IMR-90 (cell line): ENCODE data around the gene ANXA3. TPM values are rescaled to one million over a fixed set of nuclear protein-coding genes. Genes with fewer than 3 reads are reported as not detected.
A peak's percentile ranks its signal among the peaks of the same experiment; 100 is the strongest.
"Not testable (repeated sequence)": the region's sequence is repeated elsewhere in the genome, so short reads cannot be mapped to it uniquely, and the experiment has no call there.

Experiments used
- ATAC-seq: fragments of 200-7000 bp; cut with Tn5 transposase; 2 replicates; pipeline ENCODE4 v1.9.1; 2020; ENCODE audit warnings: low read depth, mild to moderate bottlenecking, moderate library complexity
- BruUV-seq: library from RNA; stranded (reverse); fragments of 400-500 nt; replicated peaks from 2 replicates; lab custom pipeline; 2021; lab: Mats Ljungman, UMichigan
- CTCF ChIA-PET: fragments of 300-600 bp; formaldehyde crosslinking; extraction: SDS; loops from one replicate; lab custom pipeline; 2021; ENCODE audit warnings: antibody characterized with exemption; lab: Yijun Ruan, JAX
- POLR2A ChIA-PET: fragments of 300-600 bp; sonication (Branson Sonifier 250); formaldehyde crosslinking; loops from one replicate; lab custom pipeline; 2022; ENCODE audit warnings: antibody characterized with exemption; ENCODE audit not compliant: unreplicated experiment; lab: Charles Lee
- DNase-seq: peaks from one replicate; pipeline ENCODE4 v3.0.0; 2013
- H2AFZ ChIP-seq: replicated peaks from 2 replicates; pipeline ENCODE3; 2013; ENCODE audit warnings: low read length, mild to moderate bottlenecking; ENCODE audit not compliant: poor library complexity
- H2AK5ac ChIP-seq: 2 replicates; pipeline ENCODE4 v1.6.1; 2013; ENCODE audit warnings: low read depth, low read length, inconsistent platforms
- H2AK9ac ChIP-seq: replicated peaks from 2 replicates; pipeline ENCODE3; 2013; ENCODE audit warnings: mild to moderate bottlenecking, low read depth, low read length, moderate library complexity; ENCODE audit not compliant: poor library complexity
- H2BK120ac ChIP-seq: 2 replicates; pipeline ENCODE4 v1.6.1; 2013; ENCODE audit warnings: low read depth, low read length, inconsistent platforms
- H2BK15ac ChIP-seq: 3 replicates; pipeline ENCODE4 v1.6.1; 2013; ENCODE audit warnings: low read depth, low read length, inconsistent platforms
- H2BK20ac ChIP-seq: 2 replicates; pipeline ENCODE4 v1.6.1; 2013; ENCODE audit warnings: low read depth, mild to moderate bottlenecking, inconsistent platforms, low read length, moderate library complexity
- H2BK5ac ChIP-seq: 2 replicates; pipeline ENCODE4 v1.6.1; 2013; ENCODE audit warnings: mild to moderate bottlenecking, low read depth, low read length, inconsistent platforms; ENCODE audit not compliant: poor library complexity, severe bottlenecking
- H3K14ac ChIP-seq: replicated peaks from 2 replicates; pipeline ENCODE4 v1.6.1; 2013; ENCODE audit warnings: low read depth, low read length, inconsistent platforms
- H3K18ac ChIP-seq: 2 replicates; pipeline ENCODE4 v1.6.1; 2013; ENCODE audit warnings: low read depth, low read length, control low read depth
- H3K23ac ChIP-seq: 2 replicates; pipeline ENCODE4 v1.6.1; 2013; ENCODE audit warnings: low read depth, low read length, inconsistent platforms
- H3K27ac ChIP-seq: 2 replicates; pipeline ENCODE4 v1.5.1; 2013; ENCODE audit warnings: mild to moderate bottlenecking, control low read depth, low read length; ENCODE audit not compliant: insufficient read depth
- H3K27me3 ChIP-seq: 2 replicates; pipeline ENCODE4 v1.6.1; 2013; ENCODE audit warnings: low read length; ENCODE audit not compliant: control insufficient read depth, insufficient read depth
- H3K36me3 ChIP-seq: 2 replicates; pipeline ENCODE4 v1.6.1; 2013; ENCODE audit warnings: low read length, mixed read lengths; ENCODE audit not compliant: control insufficient read depth, insufficient read depth
- H3K4ac ChIP-seq: 2 replicates; pipeline ENCODE4 v1.6.1; 2013; ENCODE audit warnings: low read depth, low read length, inconsistent platforms
- H3K4me1 ChIP-seq: 2 replicates; pipeline ENCODE4 v1.6.1; 2013; ENCODE audit warnings: low read length, mixed read lengths; ENCODE audit not compliant: control insufficient read depth, insufficient read depth
- H3K4me2 ChIP-seq: 2 replicates; pipeline ENCODE4 v1.6.1; 2013; ENCODE audit warnings: low read depth, mild to moderate bottlenecking, control low read depth, low read length, moderate library complexity
- H3K4me3 ChIP-seq: 2 replicates; pipeline ENCODE4 v1.5.1; 2013; ENCODE audit warnings: low read depth, mild to moderate bottlenecking, control low read depth, low read length, moderate library complexity; ENCODE audit not compliant: insufficient read depth
- H3K56ac ChIP-seq: 2 replicates; pipeline ENCODE4 v1.6.1; 2013; ENCODE audit warnings: low read length, inconsistent platforms; ENCODE audit not compliant: insufficient read depth; ENCODE audit errors: extremely low read depth
- H3K79me1 ChIP-seq, 2 experiments: 2 replicates each; pipeline ENCODE4 v1.6.1; 2013; ENCODE audit warnings: low read length in 2 of 2, inconsistent platforms in 1 of 2, low read depth in 1 of 2
- H3K9ac ChIP-seq: 2 replicates; pipeline ENCODE4 v1.6.1; 2013; ENCODE audit warnings: low read depth, low read length, control low read depth
- H3K9me1 ChIP-seq: 2 replicates; pipeline ENCODE4 v1.6.1; 2013; ENCODE audit warnings: low read length, inconsistent platforms; ENCODE audit not compliant: insufficient read depth
- H3K9me3 ChIP-seq: 2 replicates; pipeline ENCODE4 v1.6.1; 2013; ENCODE audit warnings: low read length; ENCODE audit not compliant: control insufficient read depth, insufficient read depth
- H4K20me1 ChIP-seq: 2 replicates; pipeline ENCODE4 v1.6.1; 2013; ENCODE audit warnings: low read length, inconsistent platforms; ENCODE audit not compliant: insufficient read depth
- H4K5ac ChIP-seq: 2 replicates; pipeline ENCODE4 v1.6.1; 2013; ENCODE audit warnings: mild to moderate bottlenecking, low read depth, low read length, control low read depth
- H4K8ac ChIP-seq, 2 experiments: 2 replicates each; pipeline ENCODE4 v1.6.1; 2013; ENCODE audit warnings: low read depth in 2 of 2, low read length in 2 of 2, control low read depth in 1 of 2, inconsistent platforms in 1 of 2
- H4K91ac ChIP-seq: 2 replicates; pipeline ENCODE4 v1.6.1; 2013; ENCODE audit warnings: low read depth, low read length, inconsistent platforms; ENCODE audit not compliant: insufficient read depth
- FOS ChIP-seq: fragments of 150-350 bp; IDR thresholded peaks from 2 replicates; pipeline ENCODE4 v1.6.1; 2016; ENCODE audit warnings: low read depth, low read length
- MXI1 ChIP-seq: IDR thresholded peaks from 2 replicates; pipeline ENCODE4 v1.6.1; 2012; ENCODE audit warnings: low read depth, mild to moderate bottlenecking, low read length, moderate library complexity, borderline replicate concordance
- POLR2A ChIP-seq: IDR thresholded peaks from 2 replicates; pipeline ENCODE4 v1.6.1; 2012; ENCODE audit warnings: mild to moderate bottlenecking, low read depth, low read length
- WGBS, 2 experiments: methylation state at CpG; one replicate each; pipeline versions ENCODE4 v1.1.5 to v1.1.7; 2013; ENCODE audit warnings: missing lambda C conversion rate in 2 of 2; ENCODE audit not compliant: insufficient read length in 1 of 2; ENCODE audit errors: extremely low coverage in 2 of 2; 5-methylcytosine and 5-hydroxymethylcytosine counted together
- dilution Hi-C: fragments of 300-500 bp; cut with HindIII; formaldehyde crosslinking; loops from one replicate; pipeline ENCODE4 v1.14.3; 2018; ENCODE audit warnings: low sequenced_read_pairs; ENCODE audit not compliant: unreplicated experiment
- in situ Hi-C: fragments of 300-500 bp; cut with MboI; formaldehyde crosslinking; loops from 3 replicates; pipeline ENCODE4 v1.14.3; 2019; ENCODE audit warnings: low sequenced_read_pairs, inconsistent platforms, mixed read lengths
- intact Hi-C: fragments of 100-400 bp; cut with micrococcal nuclease; formaldehyde crosslinking; loops from 2 replicates; pipeline ENCODE4 v1.10.0; 2022
- polyA plus RNA-seq, 3 experiments: library from polyadenylated mRNA; depleted of rRNA; stranded (reverse); fragments of >200 nt; gene quantifications; 2 replicates each; pipeline ENCODE4 v1.2.3, GENCODE V29; 2012; ENCODE audit warnings: low replicate concordance in 1 of 3
- total RNA-seq: library from RNA; depleted of rRNA; stranded (reverse); fragments of >200 nt; gene quantifications from 2 replicates; pipeline ENCODE4 v1.2.3, GENCODE V29; 2012

ANXA3 gene
- total and polyA plus RNA-seq, 2 of the 4 experiments (the other 2 are of a cell fraction), result 4.2 to 5.0 TPM

DNA sequence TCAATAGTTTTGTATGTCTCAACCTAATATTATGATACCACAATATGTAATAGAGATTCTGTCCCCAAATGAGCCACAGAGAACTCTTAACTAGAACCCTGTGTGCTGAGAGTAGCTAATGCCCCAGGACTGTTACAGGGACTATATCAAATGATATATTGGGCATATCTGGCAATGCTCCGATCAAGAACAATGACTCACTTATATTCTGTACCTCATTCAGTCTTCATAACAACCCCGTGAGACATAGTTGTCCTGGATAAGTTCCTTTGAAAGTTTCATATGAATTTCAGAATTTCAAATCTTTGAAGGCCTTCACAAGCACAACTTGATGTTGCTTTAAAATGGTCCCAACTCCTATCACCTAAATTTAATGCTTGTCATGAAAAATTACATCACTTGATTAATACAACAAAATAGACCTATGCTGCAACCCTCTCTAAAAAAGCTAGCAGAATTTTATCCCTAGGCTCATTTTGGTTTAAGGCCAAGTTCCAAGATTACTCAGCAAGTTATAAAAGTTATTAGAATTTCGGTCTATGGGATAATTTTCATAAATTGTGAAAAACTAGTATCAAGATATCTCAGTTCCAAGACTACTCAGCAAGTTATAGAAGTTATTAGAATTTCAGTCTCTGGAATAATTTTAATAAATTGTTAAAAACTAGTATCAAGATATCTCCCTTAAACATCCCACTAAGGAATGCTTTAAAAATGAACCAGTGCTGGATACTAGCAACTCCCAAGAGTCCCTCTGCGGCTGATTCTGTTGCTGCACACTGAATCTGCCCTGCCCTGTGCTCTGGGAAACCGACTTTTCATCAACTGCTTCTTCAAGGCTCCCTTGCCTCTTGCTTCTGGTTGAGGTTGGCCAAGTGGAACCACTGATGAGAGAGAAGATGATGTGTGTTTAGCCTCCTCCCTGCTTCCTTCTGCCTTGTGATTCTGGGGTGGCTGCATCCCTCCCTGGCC, 6.0 kb upstream of the ANXA3 start:
- Histone ChIP-seq H2AK9ac (no peak overlapping the region), H2BK5ac (no peak overlapping the region), H3K4me3 (no peak overlapping the region), H3K27me3 (no peaks in the 10 kb centered on the region), H2AFZ (peak overlapping the region; percentile 50), H3K23ac (no peak overlapping the region), H4K91ac (peak overlapping the region; percentile 23; the same call in 1 of the 2 replicates), H4K5ac (no peak overlapping the region), H3K14ac (peak overlapping the region; percentile 42; the same call in 1 of the 2 replicates), H2BK15ac (peak overlapping the region; percentile 39; the same call in 1 of the 3 replicates), H4K20me1 (no peaks in the 10 kb centered on the region), H3K9me1 (no peaks in the 10 kb centered on the region), H2BK120ac (peak overlapping the region; percentile 57), H3K56ac (no peak overlapping the region), H3K79me1 (no peaks in the 10 kb centered on the region), H3K18ac (no peak overlapping the region; the same call in 1 of the 2 replicates), H3K4me1 (peaks cover 5% of the 10 kb centered on the region; the same call in 1 of the 2 replicates), H3K27ac (no peak overlapping the region), H2AK5ac (peak overlapping the region; percentile 70), H3K4me2 (no peak overlapping the region), H2BK20ac (peak overlapping the region; percentile 3; the same call in 1 of the 2 replicates), H3K36me3 (no peaks in the 10 kb centered on the region), H3K4ac (peak overlapping the region; percentile 61), H3K9me3 (no peaks in the 10 kb centered on the region), H3K9ac (no peak overlapping the region), H4K8ac (peak overlapping the region in 1 of 2 experiments; percentile 41; a peak in 1 of 4 replicates)
- TF ChIP-seq POLR2A (no peak), FOS (0 out of 2 replicates have a peak, but pooled peaks have one; percentile 11), MXI1 (no peak)
- intact Hi-C loops, result no loop called here
- DNase-seq (peak; percentile 69), ATAC-seq (no peak; the same call in 1 of the 2 replicates)
- ChIA-PET POLR2A (interaction anchor here (0.5 kb wide), 1 partner anchor 47 kb away, joined by 13 read pairs; no protein-coding TSS in a partner anchor), CTCF (interaction anchor here (0.6 to 0.9 kb wide), 4 partner anchors 18 to 79 kb away, joined by 3 to 4 read pairs (median 3); no protein-coding TSS in a partner anchor)
- BruUV-seq, result no TSS peak
- dilution Hi-C loops, result no loop called here
- no CpG with 5 or more reads among the region's 5 CpGs for WGBS, 2 experiments
- in situ Hi-C loops, result no loop called here

DNA sequence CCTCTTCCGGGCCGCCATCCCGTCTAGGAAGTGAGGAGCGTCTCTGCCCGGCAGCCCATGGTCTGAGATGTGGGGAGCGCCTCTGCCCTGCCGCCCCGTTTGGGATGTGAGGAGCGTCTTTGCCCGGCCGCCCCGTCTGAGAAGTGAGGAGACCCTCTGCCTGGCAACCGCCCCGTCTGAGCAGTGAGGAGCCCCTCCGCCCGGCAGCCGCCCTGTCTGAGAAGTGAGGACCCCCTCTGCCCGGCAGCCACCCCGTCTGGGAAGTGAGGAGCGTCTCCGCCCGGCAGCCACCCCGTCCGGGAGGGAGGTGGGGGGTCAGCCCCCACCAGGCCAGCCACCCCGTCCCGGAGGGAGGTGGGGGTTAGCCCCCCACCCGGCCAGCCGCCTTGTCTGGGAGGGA, 3.7 kb upstream of the ANXA3 start:
- H3K27me3 ChIP-seq, H3K36me3 ChIP-seq, H3K14ac ChIP-seq, intact Hi-C loops, BruUV-seq, H2BK120ac ChIP-seq, ATAC-seq, dilution Hi-C loops, H3K9ac ChIP-seq, in situ Hi-C loops, H2AK9ac ChIP-seq, CTCF ChIA-PET, H4K8ac ChIP-seq, H2BK5ac ChIP-seq, H3K27ac ChIP-seq, H2BK20ac ChIP-seq, H3K4me1 ChIP-seq, H3K23ac ChIP-seq, H3K79me1 ChIP-seq, H3K9me3 ChIP-seq, H4K20me1 ChIP-seq, H2AK5ac ChIP-seq, H4K5ac ChIP-seq, H3K4ac ChIP-seq, H3K9me1 ChIP-seq, H4K91ac ChIP-seq, H3K18ac ChIP-seq, H2BK15ac ChIP-seq, POLR2A ChIA-PET, H2AFZ ChIP-seq, H3K4me3 ChIP-seq, DNase-seq, H3K4me2 ChIP-seq, H3K56ac ChIP-seq: not testable (repeated sequence)
- WGBS, 2 experiments, result 79% methylated on average over 5 of the region's 28 CpGs; no CpG with 5 or more reads in 1 of the 2 experiments
